SK-N-MC (cell line): ENCODE results near the gene GABRA4.

Experiments used
- DNase-seq: peaks from one replicate; pipeline ENCODE4 v3.0.0-alpha.2; 2011; ENCODE audit warnings: low read depth, low spot score
- H3K27ac ChIP-seq: fragments of 200-600 bp; sonication (generic); 2 replicates; pipeline ENCODE4 v1.5.1; 2016; ENCODE audit warnings: mixed run types
- H3K36me3 ChIP-seq: fragments of 200-600 bp; sonication (generic); 2 replicates; pipeline ENCODE4 v1.6.1; 2017; ENCODE audit warnings: antibody characterized with exemption, low read length, mixed read lengths; ENCODE audit not compliant: insufficient read depth
- H3K4me3 ChIP-seq: fragments of 200-600 bp; sonication (generic); 2 replicates; pipeline ENCODE4 v1.5.1; 2016
- H3K9ac ChIP-seq: fragments of 200-600 bp; sonication (generic); 2 replicates; pipeline ENCODE4 v1.8.0; 2017; ENCODE audit warnings: mixed run types, mixed read lengths; ENCODE audit not compliant: insufficient read length
- H3K9me3 ChIP-seq: fragments of 200-600 bp; sonication (generic); 2 replicates; pipeline ENCODE4 v1.6.1; 2017; ENCODE audit warnings: low read depth, mild to moderate bottlenecking, antibody characterized with exemption, low read length, moderate library complexity, mixed read lengths
- EZH2 ChIP-seq: fragments of 200-600 bp; sonication (generic); IDR thresholded peaks from one replicate; pipeline ENCODE4 v1.6.1; 2017; ENCODE audit warnings: antibody characterized with exemption
- FOXP2 ChIP-seq: optimal IDR thresholded peaks from 2 replicates; pipeline ENCODE3; 2011; ENCODE audit warnings: mild to moderate bottlenecking, moderate library complexity; ENCODE audit not compliant: insufficient read depth; ENCODE audit errors: extremely low read length, control extremely low read depth
- POLR2AphosphoS5 ChIP-seq: IDR thresholded peaks from 2 replicates; pipeline ENCODE4 v1.6.1; 2012; ENCODE audit warnings: mild to moderate bottlenecking, low read depth, low read length, borderline replicate concordance

GABRA4 gene

DNA sequence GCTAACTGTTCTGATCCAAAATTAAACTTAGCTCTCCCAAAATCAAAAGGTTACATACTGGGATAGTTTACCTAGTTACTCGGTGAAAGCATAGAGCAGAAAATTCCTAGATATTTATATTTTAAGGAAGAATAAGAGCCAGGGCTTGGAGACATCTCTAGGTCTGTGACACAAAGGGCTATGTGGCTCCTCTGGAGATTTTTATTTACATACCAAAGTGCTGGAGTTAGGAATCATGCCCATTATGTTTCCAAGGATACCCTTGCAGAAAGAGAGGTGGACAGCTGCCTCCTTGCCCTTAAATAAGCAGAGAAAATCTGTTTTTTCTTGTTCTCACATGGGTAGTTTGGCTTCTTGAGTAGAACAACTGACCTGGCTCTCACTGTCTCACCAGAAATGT, 93.3 kb downstream of the GABRA4 start:
- H3K4me3 ChIP-seq: no peak overlapping the region
- DNase-seq: no peak
- TF ChIP-seq POLR2AphosphoS5 (no peak), FOXP2 (no peak), EZH2 (no peak)
- H3K36me3 ChIP-seq: no peaks in the 10 kb centered on the region
- no peak overlapping the region for H3K27ac ChIP-seq
- H3K9me3 ChIP-seq: no peaks in the 10 kb centered on the region
- H3K9ac ChIP-seq: no peak overlapping the region

- DNase-seq: no peak
- no peak overlapping the region for H3K4me3 ChIP-seq
- no peaks in the 10 kb centered on the region for H3K9me3 ChIP-seq
- no peak overlapping the region for H3K27ac ChIP-seq
- H3K9ac ChIP-seq: no peak overlapping the region
- TF ChIP-seq EZH2: no peak
- no peak for TF ChIP-seq POLR2AphosphoS5
- no peak for TF ChIP-seq FOXP2
- H3K36me3 ChIP-seq: no peaks in the 10 kb centered on the region
Measured at GRCh38 chr4:46894826-46895225, 98.6 kb downstream of the GABRA4 start.

GRCh38 chr4:46890056-46890455, 103.3 kb downstream of the GABRA4 start:
- H3K36me3 ChIP-seq: no peaks in the 10 kb centered on the region
- no peak overlapping the region for H3K27ac ChIP-seq
- no peak for TF ChIP-seq POLR2AphosphoS5
- TF ChIP-seq EZH2: no peak
- TF ChIP-seq FOXP2: no peak
- no peak for DNase-seq
- H3K9ac ChIP-seq: no peak overlapping the region
- H3K9me3 ChIP-seq: no peaks in the 10 kb centered on the region
- H3K4me3 ChIP-seq: no peak overlapping the region

DNA sequence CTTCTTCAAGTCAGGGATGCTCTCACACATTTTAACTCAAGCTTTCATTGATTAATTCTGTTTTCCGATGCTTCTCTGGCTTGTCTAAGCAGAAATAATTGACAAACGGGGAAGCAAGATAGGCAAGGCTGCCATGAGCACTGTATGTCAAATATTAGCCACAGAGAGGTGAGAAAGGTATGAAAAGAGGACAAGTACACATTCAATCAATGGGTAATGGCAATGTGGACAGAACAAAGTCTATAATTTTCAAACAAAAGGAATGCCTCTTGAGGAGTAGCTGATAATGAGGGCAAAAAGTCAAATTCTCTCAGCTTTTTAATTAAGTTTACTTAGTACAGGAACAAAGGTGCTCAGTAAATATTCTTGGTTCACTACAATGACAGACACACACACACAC, 104.0 kb downstream of the GABRA4 start:
- DNase-seq: no peak

DNA sequence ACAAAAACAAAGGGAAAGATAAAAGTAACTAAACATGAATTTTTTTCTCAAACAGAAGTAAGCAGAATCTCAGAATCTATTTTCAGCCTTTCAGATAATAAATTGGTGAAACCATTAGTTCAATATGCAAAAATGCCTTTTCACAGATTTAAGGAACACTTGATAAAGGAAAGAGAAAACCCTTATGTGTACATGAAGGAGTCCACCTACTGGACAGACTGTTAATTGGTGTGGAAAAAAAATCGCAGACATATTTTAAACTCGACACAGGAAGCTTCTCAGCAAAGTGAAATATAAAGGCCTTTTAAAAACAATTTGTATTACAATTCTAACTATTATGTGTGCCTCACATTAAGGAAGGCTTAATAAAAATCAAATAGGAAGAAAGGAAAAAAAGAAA, 106.7 kb downstream of the GABRA4 start:
- Histone ChIP-seq H3K27ac (no peak overlapping the region), H3K4me3 (no peak overlapping the region), H3K9ac (no peak overlapping the region), H3K36me3 (no peaks in the 10 kb centered on the region), H3K9me3 (no peaks in the 10 kb centered on the region)
- DNase-seq: no peak
- TF ChIP-seq POLR2AphosphoS5 (no peak), EZH2 (no peak), FOXP2 (no peak)

More for the DNA sequence above, 104.0 kb downstream of the GABRA4 start:
- no peak overlapping the region for H3K27ac ChIP-seq
- no peaks in the 10 kb centered on the region for H3K9me3 ChIP-seq
- H3K9ac ChIP-seq: no peak overlapping the region
- TF ChIP-seq FOXP2: no peak
- TF ChIP-seq POLR2AphosphoS5: no peak
- TF ChIP-seq EZH2: no peak
- H3K4me3 ChIP-seq: no peak overlapping the region
- H3K36me3 ChIP-seq: no peaks in the 10 kb centered on the region

- no peak overlapping the region for H3K9ac ChIP-seq
- no peaks in the 10 kb centered on the region for H3K9me3 ChIP-seq
- TF ChIP-seq FOXP2 (no peak), POLR2AphosphoS5 (no peak), EZH2 (no peak)
- no peak overlapping the region for H3K27ac ChIP-seq
- H3K4me3 ChIP-seq: no peak overlapping the region
- DNase-seq: no peak
- no peaks in the 10 kb centered on the region for H3K36me3 ChIP-seq
Measured at GRCh38 chr4:46878641-46879040, 114.7 kb downstream of the GABRA4 start.

- no peak for DNase-seq
- TF ChIP-seq EZH2 (no peak), POLR2AphosphoS5 (no peak), FOXP2 (no peak)
- Histone ChIP-seq H3K9ac (no peak overlapping the region), H3K36me3 (no peaks in the 10 kb centered on the region), H3K9me3 (no peaks in the 10 kb centered on the region; the same call in 1 of the 2 replicates), H3K4me3 (no peak overlapping the region), H3K27ac (no peak overlapping the region)
Measured at GRCh38 chr4:46874811-46875210, 118.6 kb downstream of the GABRA4 start.

DNA sequence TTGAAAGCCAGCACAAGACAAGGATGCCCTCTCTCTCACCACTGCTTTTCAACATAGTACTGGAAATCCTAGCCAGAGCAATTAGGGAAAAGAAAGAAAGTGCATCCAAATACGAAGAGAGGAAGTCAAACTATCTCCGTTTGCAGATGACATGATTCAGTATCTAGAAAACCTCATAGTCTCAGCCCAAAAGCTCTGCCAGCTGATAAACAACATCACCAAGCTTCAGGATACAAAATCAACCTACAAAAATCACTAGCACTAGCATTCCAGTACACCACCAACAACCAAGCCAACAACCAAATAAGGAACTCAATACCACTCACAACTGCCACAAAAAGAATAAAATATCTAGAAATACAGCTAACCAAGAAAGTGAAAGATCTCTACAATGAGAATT, 123.0 kb downstream of the GABRA4 start:
- Histone ChIP-seq H3K9me3 (no peaks in the 10 kb centered on the region; the same call in 1 of the 2 replicates), H3K4me3 (no peak overlapping the region), H3K9ac (no peak overlapping the region), H3K27ac (no peak overlapping the region), H3K36me3 (no peaks in the 10 kb centered on the region)
- TF ChIP-seq FOXP2: no peak
- DNase-seq: no peak
